SK-N-SH (cell line): Measurements from ENCODE around the gene KCTD21.

Experiments
- CTCF ChIP-seq: fragments of 200-600 bp; sonication (generic); IDR thresholded peaks from 2 replicates; pipeline ENCODE4 v1.6.1; 2017; ENCODE audit warnings: antibody characterized with exemption, mild to moderate bottlenecking, moderate library complexity
- EP300 ChIP-seq, 2 experiments: IDR thresholded peaks; 2 replicates each; pipeline versions ENCODE4 v1.4.0 to v1.6.1; 2012; ENCODE audit warnings: borderline replicate concordance in 1 of 2, low read depth in 1 of 2, low read length in 1 of 2
- NFIC ChIP-seq: IDR thresholded peaks from 2 replicates; pipeline ENCODE4 v1.4.0; 2012; ENCODE audit warnings: borderline replicate concordance
- TAF1 ChIP-seq: IDR thresholded peaks from 2 replicates; pipeline ENCODE4 v1.6.1; 2012; ENCODE audit warnings: low read depth, mild to moderate bottlenecking, low read length, moderate library complexity, borderline replicate concordance

GRCh38 chr11:78150346-78150745 is 38.1 kb downstream of the KCTD21 start:
- TF ChIP-seq CTCF, result no peak
- no peak for TF ChIP-seq EP300 (IDR thresholded peaks at IDR 0.05; ENCODE audit: borderline replicate concordance in 1 of 2, low read depth in 1 of 2, low read length in 1 of 2)
- TF ChIP-seq NFIC, result no peak
- no peak for TF ChIP-seq TAF1
